Measurements from ENCODE around the gene PRLH. TPM values are rescaled to one million over a fixed set of nuclear protein-coding genes. Genes with fewer than 3 reads are reported as not detected.

Gene PRLH
- total and polyA plus RNA-seq, 5 donors from 2014 or later: not detected

DNA sequence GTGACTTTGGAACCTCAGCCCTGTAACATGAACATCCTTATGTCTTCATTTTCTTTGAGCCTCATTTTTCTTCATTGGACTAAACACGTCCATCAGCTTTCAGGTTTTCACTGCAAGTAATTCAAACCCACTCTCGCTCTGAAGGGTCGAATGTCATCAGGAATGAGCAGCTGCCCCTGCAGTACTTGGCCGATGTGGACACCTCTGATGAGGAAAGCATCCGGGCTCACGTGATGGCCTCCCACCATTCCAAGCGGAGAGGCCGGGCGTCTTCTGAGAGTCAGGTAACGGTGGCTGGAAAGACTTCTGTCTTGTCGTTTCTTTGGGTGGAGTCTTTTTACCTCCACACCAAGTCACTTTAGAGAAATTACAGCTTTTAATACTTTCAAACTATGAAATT is 39.1 kb upstream of the PRLH start:
- H3K27ac Mint-ChIP-seq: no peak overlapping the region
- ATAC-seq (ENCODE audit: low read depth in 2 of 2) (no peak), DNase-seq (no peak)
- no peaks in the 10 kb centered on the region for H3K9me3 Mint-ChIP-seq
- H3K36me3 Mint-ChIP-seq: no peaks in the 10 kb centered on the region
- H3K4me1 Mint-ChIP-seq: no peaks in the 10 kb centered on the region
- no peak overlapping the region for H3K27ac ChIP-seq (ENCODE audit: insufficient read depth, low read length, poor library complexity, severe bottlenecking)
- H3K4me3 Mint-ChIP-seq: no peak overlapping the region
- H3K9me3 ChIP-seq (ENCODE audit: control insufficient read depth in 2 of 2, low read length in 2 of 2): no peaks in the 10 kb centered on the region
- H3K27me3 ChIP-seq (ENCODE audit: control insufficient read depth, insufficient read depth, low read length): no peaks in the 10 kb centered on the region
- H3K27me3 Mint-ChIP-seq: no peaks in the 10 kb centered on the region
- no peaks in the 10 kb centered on the region for H3K4me1 ChIP-seq (ENCODE audit: control insufficient read depth, insufficient read depth, low read length, poor library complexity, severe bottlenecking)
- H3K4me3 ChIP-seq (ENCODE audit: low read depth, low read length): no peak overlapping the region
- no peaks in the 10 kb centered on the region for H3K36me3 ChIP-seq (ENCODE audit: control insufficient read depth, insufficient read depth, low read length)

GRCh38 chr2:237527766-237528165 is 38.6 kb upstream of the PRLH start:
- Histone ChIP-seq H3K4me1 (ENCODE audit: control insufficient read depth, insufficient read depth, low read length, poor library complexity, severe bottlenecking) (no peaks in the 10 kb centered on the region), H3K27ac (ENCODE audit: insufficient read depth, low read length, poor library complexity, severe bottlenecking) (no peak overlapping the region), H3K36me3 (ENCODE audit: control insufficient read depth, insufficient read depth, low read length) (no peaks in the 10 kb centered on the region), H3K4me3 (ENCODE audit: low read depth, low read length) (no peak overlapping the region), H3K27me3 (ENCODE audit: control insufficient read depth, insufficient read depth, low read length) (no peaks in the 10 kb centered on the region), H3K9me3 (ENCODE audit: control insufficient read depth in 2 of 2, low read length in 2 of 2) (no peaks in the 10 kb centered on the region)
- no peak overlapping the region for H3K4me3 Mint-ChIP-seq
- no peaks in the 10 kb centered on the region for H3K4me1 Mint-ChIP-seq
- H3K27ac Mint-ChIP-seq: no peak overlapping the region
- no peak for ATAC-seq (ENCODE audit: low read depth in 2 of 2)
- no peaks in the 10 kb centered on the region for H3K27me3 Mint-ChIP-seq
- H3K9me3 Mint-ChIP-seq: no peaks in the 10 kb centered on the region
- H3K36me3 Mint-ChIP-seq: no peaks in the 10 kb centered on the region
- no peak for DNase-seq

- H3K27ac ChIP-seq (ENCODE audit: insufficient read depth, low read length, poor library complexity, severe bottlenecking): no peak overlapping the region
- H3K4me1 ChIP-seq (ENCODE audit: control insufficient read depth, insufficient read depth, low read length, poor library complexity, severe bottlenecking): no peaks in the 10 kb centered on the region
- no peaks in the 10 kb centered on the region for H3K9me3 ChIP-seq (ENCODE audit: control insufficient read depth in 2 of 2, low read length in 2 of 2)
- H3K4me1 Mint-ChIP-seq: no peaks in the 10 kb centered on the region
- H3K27me3 ChIP-seq (ENCODE audit: control insufficient read depth, insufficient read depth, low read length): no peaks in the 10 kb centered on the region
- no peaks in the 10 kb centered on the region for H3K36me3 ChIP-seq (ENCODE audit: control insufficient read depth, insufficient read depth, low read length)
- H3K27ac Mint-ChIP-seq: no peak overlapping the region
- no peak for ATAC-seq (ENCODE audit: low read depth in 2 of 2)
- H3K4me3 Mint-ChIP-seq: no peak overlapping the region
- no peaks in the 10 kb centered on the region for H3K27me3 Mint-ChIP-seq
- no peaks in the 10 kb centered on the region for H3K9me3 Mint-ChIP-seq
- no peak for DNase-seq
- no peak overlapping the region for H3K4me3 ChIP-seq (ENCODE audit: low read depth, low read length)
- H3K36me3 Mint-ChIP-seq: no peaks in the 10 kb centered on the region
Measured at GRCh38 chr2:237529452-237530402, 36.6 kb upstream of the PRLH start.

GRCh38 chr2:237530472-237531433 is 35.6 kb upstream of the PRLH start:
- no peaks in the 10 kb centered on the region for H3K36me3 ChIP-seq (ENCODE audit: control insufficient read depth, insufficient read depth, low read length)
- no peaks in the 10 kb centered on the region for H3K4me1 Mint-ChIP-seq
- H3K9me3 Mint-ChIP-seq: no peaks in the 10 kb centered on the region
- DNase-seq: no peak
- H3K9me3 ChIP-seq (ENCODE audit: control insufficient read depth in 2 of 2, low read length in 2 of 2): no peaks in the 10 kb centered on the region
- H3K4me1 ChIP-seq (ENCODE audit: control insufficient read depth, insufficient read depth, low read length, poor library complexity, severe bottlenecking): no peaks in the 10 kb centered on the region
- H3K4me3 Mint-ChIP-seq: no peak overlapping the region
- ATAC-seq (ENCODE audit: low read depth in 2 of 2): no peak
- peak overlapping the region in 1 of 3 donors; percentile 28 for H3K27ac Mint-ChIP-seq
- no peaks in the 10 kb centered on the region for H3K27me3 ChIP-seq (ENCODE audit: control insufficient read depth, insufficient read depth, low read length)
- H3K36me3 Mint-ChIP-seq: no peaks in the 10 kb centered on the region
- no peak overlapping the region for H3K27ac ChIP-seq (ENCODE audit: insufficient read depth, low read length, poor library complexity, severe bottlenecking)
- no peak overlapping the region for H3K4me3 ChIP-seq (ENCODE audit: low read depth, low read length)
- H3K27me3 Mint-ChIP-seq: peaks cover 1% of the 10 kb centered on the region

GRCh38 chr2:237532160-237532559 is 34.2 kb upstream of the PRLH start:
- Mint-ChIP-seq H3K4me1 (no peaks in the 10 kb centered on the region), H3K27ac (no peak overlapping the region), H3K36me3 (no peaks in the 10 kb centered on the region), H3K9me3 (no peaks in the 10 kb centered on the region), H3K4me3 (no peak overlapping the region), H3K27me3 (peaks cover 6% of the 10 kb centered on the region)
- Histone ChIP-seq H3K27ac (ENCODE audit: insufficient read depth, low read length, poor library complexity, severe bottlenecking) (no peak overlapping the region), H3K4me3 (ENCODE audit: low read depth, low read length) (no peak overlapping the region), H3K4me1 (ENCODE audit: control insufficient read depth, insufficient read depth, low read length, poor library complexity, severe bottlenecking) (no peaks in the 10 kb centered on the region), H3K36me3 (ENCODE audit: control insufficient read depth, insufficient read depth, low read length) (no peaks in the 10 kb centered on the region), H3K27me3 (ENCODE audit: control insufficient read depth, insufficient read depth, low read length) (no peaks in the 10 kb centered on the region), H3K9me3 (ENCODE audit: control insufficient read depth in 2 of 2, low read length in 2 of 2) (no peaks in the 10 kb centered on the region)
- ATAC-seq (ENCODE audit: low read depth in 2 of 2) (no peak), DNase-seq (no peak)

DNA sequence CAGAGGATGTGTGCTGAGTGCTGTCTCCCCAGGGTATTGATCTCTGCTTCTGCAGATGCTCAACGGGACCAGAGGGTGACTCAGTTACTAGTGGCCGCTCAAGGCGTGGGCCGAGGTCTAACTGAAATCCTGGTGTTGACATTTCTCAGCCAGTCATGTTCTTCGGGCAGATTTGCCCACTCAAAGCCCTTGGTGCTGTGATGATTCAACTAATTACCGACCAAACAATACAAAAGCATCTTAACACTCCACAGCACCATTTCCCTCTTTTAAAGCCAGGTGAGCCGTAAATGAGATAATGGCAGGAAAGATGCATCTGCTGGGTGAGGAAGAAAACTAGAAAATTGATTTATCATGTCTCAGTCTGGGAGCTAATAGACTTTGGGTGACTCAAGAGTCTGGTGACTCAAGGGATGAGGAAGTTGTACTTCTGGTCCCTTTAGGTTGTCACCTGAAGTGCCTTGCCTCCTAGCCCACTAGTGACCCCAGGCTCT is 32.7 kb upstream of the PRLH start:
- Mint-ChIP-seq H3K27ac (no peak overlapping the region), H3K9me3 (peaks cover 0 to 2% (median 0%) of the 10 kb centered on the region in 7 donors), H3K4me3 (no peak overlapping the region), H3K27me3 (peaks cover 10% of the 10 kb centered on the region), H3K36me3 (no peaks in the 10 kb centered on the region), H3K4me1 (no peaks in the 10 kb centered on the region)
- H3K27me3 ChIP-seq (ENCODE audit: control insufficient read depth, insufficient read depth, low read length): no peaks in the 10 kb centered on the region
- no peaks in the 10 kb centered on the region for H3K9me3 ChIP-seq (ENCODE audit: control insufficient read depth in 2 of 2, low read length in 2 of 2)
- H3K27ac ChIP-seq (ENCODE audit: insufficient read depth, low read length, poor library complexity, severe bottlenecking): no peak overlapping the region
- H3K36me3 ChIP-seq (ENCODE audit: control insufficient read depth, insufficient read depth, low read length): no peaks in the 10 kb centered on the region
- H3K4me3 ChIP-seq (ENCODE audit: low read depth, low read length): no peak overlapping the region
- ATAC-seq (ENCODE audit: low read depth in 2 of 2) (no peak), DNase-seq (no peak)
- H3K4me1 ChIP-seq (ENCODE audit: control insufficient read depth, insufficient read depth, low read length, poor library complexity, severe bottlenecking): no peaks in the 10 kb centered on the region

DNA sequence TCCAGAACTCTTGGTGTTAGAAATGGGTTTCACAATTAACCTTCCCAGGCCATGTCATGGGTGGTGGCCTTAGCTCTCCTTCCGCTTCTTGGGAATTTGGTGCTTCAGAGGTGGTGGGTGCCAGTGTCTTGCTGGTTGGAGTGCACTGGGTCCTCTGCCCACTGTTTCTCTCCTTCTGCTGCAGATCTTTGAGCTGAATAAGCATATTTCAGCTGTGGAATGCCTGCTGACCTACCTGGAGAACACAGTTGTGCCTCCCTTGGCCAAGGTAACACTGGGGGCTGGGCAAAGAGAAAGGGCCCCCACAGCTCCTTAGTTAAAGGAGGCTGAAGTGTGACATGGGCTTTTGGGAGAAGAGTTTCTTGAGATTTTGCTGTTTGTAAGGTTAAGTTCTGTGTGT is 32.0 kb upstream of the PRLH start:
- DNase-seq: no peak
- Histone ChIP-seq H3K36me3 (ENCODE audit: control insufficient read depth, insufficient read depth, low read length) (no peaks in the 10 kb centered on the region), H3K4me3 (ENCODE audit: low read depth, low read length) (no peak overlapping the region), H3K4me1 (ENCODE audit: control insufficient read depth, insufficient read depth, low read length, poor library complexity, severe bottlenecking) (no peaks in the 10 kb centered on the region), H3K27ac (ENCODE audit: insufficient read depth, low read length, poor library complexity, severe bottlenecking) (no peak overlapping the region), H3K9me3 (ENCODE audit: control insufficient read depth in 2 of 2, low read length in 2 of 2) (no peaks in the 10 kb centered on the region), H3K27me3 (ENCODE audit: control insufficient read depth, insufficient read depth, low read length) (no peaks in the 10 kb centered on the region)
- H3K4me1 Mint-ChIP-seq: no peaks in the 10 kb centered on the region
- H3K36me3 Mint-ChIP-seq: no peaks in the 10 kb centered on the region
- ATAC-seq (ENCODE audit: low read depth in 2 of 2): no peak
- H3K4me3 Mint-ChIP-seq: no peak overlapping the region
- H3K27ac Mint-ChIP-seq: no peak overlapping the region
- peaks cover 10% of the 10 kb centered on the region for H3K27me3 Mint-ChIP-seq
- peaks cover 0 to 2% (median 0%) of the 10 kb centered on the region in 7 donors for H3K9me3 Mint-ChIP-seq

Data from CD4-positive, CD25-positive, alpha-beta regulatory T cell (primary cell).